ENCODE measurements around the gene CDKL5.
A peak's percentile ranks its signal among the peaks of the same experiment; 100 is the strongest.

CDKL5 gene

DNA sequence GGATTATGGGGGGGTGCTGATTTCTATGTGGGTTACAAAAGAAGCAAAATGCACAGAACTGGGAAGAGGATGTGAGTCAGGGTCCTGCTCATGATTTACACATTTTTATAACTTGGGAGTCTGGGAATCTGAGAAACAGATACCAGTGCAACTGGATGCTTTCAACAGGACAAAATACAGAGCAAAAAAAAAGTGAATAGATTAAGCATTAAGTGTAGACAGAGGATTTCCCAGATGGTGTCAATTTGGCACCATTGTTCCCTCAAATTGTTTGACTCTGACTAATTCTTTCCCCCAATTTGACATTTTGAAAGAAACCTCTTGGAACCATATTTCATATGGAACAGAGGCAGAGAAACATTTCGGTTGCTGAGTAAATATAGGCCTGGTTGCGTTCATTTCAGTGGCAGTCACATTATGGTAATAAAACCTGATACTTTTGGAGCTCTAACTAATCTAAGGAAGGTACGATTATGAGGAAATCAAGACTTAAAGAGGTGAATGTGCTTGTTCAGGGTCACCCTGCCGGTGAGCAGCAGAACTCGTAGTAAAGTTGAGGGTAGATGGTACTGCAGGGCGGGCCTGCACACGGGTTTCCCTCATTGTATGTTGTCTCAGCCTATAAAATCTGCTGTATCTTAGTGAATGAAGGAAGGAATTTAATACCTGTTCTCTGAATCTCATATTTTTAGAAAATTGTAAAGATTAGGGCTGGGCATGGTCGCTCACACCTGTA is 18.7 kb upstream of the CDKL5 start:
- DNase-seq (ENCODE audit: extremely low read depth, low read depth): no peak
- TF ChIP-seq, protein P1, sequence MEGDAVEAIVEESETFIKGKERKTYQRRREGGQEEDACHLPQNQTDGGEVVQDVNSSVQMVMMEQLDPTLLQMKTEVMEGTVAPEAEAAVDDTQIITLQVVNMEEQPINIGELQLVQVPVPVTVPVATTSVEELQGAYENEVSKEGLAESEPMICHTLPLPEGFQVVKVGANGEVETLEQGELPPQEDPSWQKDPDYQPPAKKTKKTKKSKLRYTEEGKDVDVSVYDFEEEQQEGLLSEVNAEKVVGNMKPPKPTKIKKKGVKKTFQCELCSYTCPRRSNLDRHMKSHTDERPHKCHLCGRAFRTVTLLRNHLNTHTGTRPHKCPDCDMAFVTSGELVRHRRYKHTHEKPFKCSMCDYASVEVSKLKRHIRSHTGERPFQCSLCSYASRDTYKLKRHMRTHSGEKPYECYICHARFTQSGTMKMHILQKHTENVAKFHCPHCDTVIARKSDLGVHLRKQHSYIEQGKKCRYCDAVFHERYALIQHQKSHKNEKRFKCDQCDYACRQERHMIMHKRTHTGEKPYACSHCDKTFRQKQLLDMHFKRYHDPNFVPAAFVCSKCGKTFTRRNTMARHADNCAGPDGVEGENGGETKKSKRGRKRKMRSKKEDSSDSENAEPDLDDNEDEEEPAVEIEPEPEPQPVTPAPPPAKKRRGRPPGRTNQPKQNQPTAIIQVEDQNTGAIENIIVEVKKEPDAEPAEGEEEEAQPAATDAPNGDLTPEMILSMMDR (IDR thresholded peaks at IDR 0.05; ENCODE audit: low read depth, low read length, missing control alignments): no peak
- H3K4me3 ChIP-seq (replicated peaks; ENCODE audit: low read depth, low read length): no peak overlapping the region

DNA sequence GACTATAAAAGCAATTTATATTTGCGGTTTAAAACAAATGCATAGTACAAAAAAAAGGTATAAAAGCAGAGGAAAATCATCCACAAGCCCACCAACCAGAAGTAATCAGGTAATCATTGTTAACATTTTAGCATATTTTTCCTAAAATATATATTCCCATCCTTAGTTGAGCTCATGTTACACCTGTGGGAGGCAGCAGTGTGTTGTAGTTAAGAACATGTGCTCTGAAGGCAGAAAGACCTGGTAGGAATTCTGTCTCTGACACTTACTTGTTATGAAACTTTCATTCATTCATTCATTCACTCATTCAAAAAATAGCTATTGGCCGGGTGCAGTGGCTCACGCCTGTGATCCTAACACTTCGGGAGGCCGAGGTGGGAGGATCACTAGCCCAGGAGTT is 15.4 kb upstream of the CDKL5 start:
- no peak for DNase-seq (ENCODE audit: extremely low read depth, low read depth)
- TF ChIP-seq, protein P1 (IDR thresholded peaks at IDR 0.05; ENCODE audit: low read depth, low read length, missing control alignments): no peak
- no peak overlapping the region for H3K4me3 ChIP-seq (replicated peaks; ENCODE audit: low read depth, low read length)

GRCh38 chrX:18415386-18415785 is 10.0 kb upstream of the CDKL5 start:
- TF ChIP-seq, protein P1 (IDR thresholded peaks at IDR 0.05; ENCODE audit: low read depth, low read length, missing control alignments): no peak
- DNase-seq (ENCODE audit: extremely low read depth, low read depth): no peak

GRCh38 chrX:18422325-18422724 is 3.1 kb upstream of the CDKL5 start:
- TF ChIP-seq, protein P1 (IDR thresholded peaks at IDR 0.05; ENCODE audit: low read depth, low read length, missing control alignments): no peak
- H3K4me3 ChIP-seq (replicated peaks; ENCODE audit: low read depth, low read length): no peak overlapping the region
- DNase-seq (ENCODE audit: extremely low read depth, low read depth): peak; percentile 16

More at GRCh38 chrX:18415386-18415785, 10.0 kb upstream of the CDKL5 start:
- no peak overlapping the region for H3K4me3 ChIP-seq (replicated peaks; ENCODE audit: low read depth, low read length)

- TF ChIP-seq, protein P1 (IDR thresholded peaks at IDR 0.05; ENCODE audit: low read depth, low read length, missing control alignments): no peak
- no peak overlapping the region for H3K4me3 ChIP-seq (replicated peaks; ENCODE audit: low read depth, low read length)
- no peak for DNase-seq (ENCODE audit: extremely low read depth, low read depth)
Measured at GRCh38 chrX:18422886-18423285, 2.5 kb upstream of the CDKL5 start.

DNA sequence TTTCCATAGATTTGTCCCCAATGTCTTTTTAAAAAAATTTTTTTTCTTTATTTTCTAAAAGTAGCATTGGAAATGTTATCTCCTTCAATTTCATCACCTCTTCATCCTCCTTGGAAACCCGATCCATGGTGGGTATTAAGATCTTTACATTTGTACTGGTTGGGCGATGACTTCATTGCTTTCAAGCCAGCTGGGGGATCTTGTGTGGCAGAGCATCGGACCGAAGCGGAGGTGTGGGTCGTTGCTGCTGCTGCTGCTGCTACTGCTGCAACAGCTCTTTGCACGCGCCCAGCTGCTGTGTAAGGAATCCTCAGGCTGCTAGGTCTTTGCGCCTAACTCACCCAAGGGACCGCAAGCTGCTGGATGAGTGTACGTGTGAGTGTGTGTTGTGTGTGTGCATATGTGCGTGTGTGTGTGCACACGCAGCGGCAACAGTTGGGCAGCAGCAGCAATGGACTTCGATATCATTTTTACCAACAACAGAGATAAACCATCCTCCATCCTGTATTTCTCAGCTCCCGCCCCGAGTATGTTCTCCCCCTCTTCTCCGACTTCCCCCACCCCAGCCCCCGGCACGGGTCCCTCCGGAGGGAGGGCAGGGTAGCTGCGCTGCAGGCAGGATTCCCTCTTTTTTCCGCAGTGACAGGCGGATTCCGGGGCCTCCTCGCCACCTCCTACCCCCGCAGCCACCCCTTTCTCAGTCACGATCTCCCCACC is 768 bp upstream of the CDKL5 start:
- peak overlapping the region; percentile 56 for H3K4me3 ChIP-seq (replicated peaks; ENCODE audit: low read depth, low read length)
- DNase-seq (ENCODE audit: extremely low read depth, low read depth): no peak
- TF ChIP-seq, protein P1 (IDR thresholded peaks at IDR 0.05; ENCODE audit: low read depth, low read length, missing control alignments): no peak

All from HFF-Myc (cell line).